Measurements from ENCODE around the gene MS4A6A.
A peak's percentile ranks its signal among the peaks of the same experiment; 100 is the strongest.
"Not testable (repeated sequence)": the region's sequence is repeated elsewhere in the genome, so short reads cannot be mapped to it uniquely, and the experiment has no call there.

MS4A6A gene

GRCh38 chr11:60182541-60183330, at the start of gene MS4A6A:
Gene MS4A6A, minus strand, starts transcription at chr11:60183083. Its CDS starts 1,356 bp downstream, at chr11:60181727.
- DNase-seq, result no peak

- no peak for DNase-seq
Observed at GRCh38 chr11:60230681-60231080, 47.8 kb upstream of the MS4A6A start.

GRCh38 chr11:60222141-60222540, 39.3 kb upstream of the MS4A6A start:
- no peak for DNase-seq

- no peak for DNase-seq
Observed at GRCh38 chr11:60221692-60222091, 38.8 kb upstream of the MS4A6A start.

GRCh38 chr11:60221181-60221580, 38.3 kb upstream of the MS4A6A start:
- DNase-seq, result no peak

GRCh38 chr11:60214386-60214785, 31.5 kb upstream of the MS4A6A start:
- DNase-seq, result no peak

- no peak for DNase-seq
Observed at GRCh38 chr11:60211206-60211605, 28.3 kb upstream of the MS4A6A start.

- DNase-seq, result no peak
Observed at GRCh38 chr11:60209977-60210376, 27.1 kb upstream of the MS4A6A start.

GRCh38 chr11:60208951-60209350, 26.1 kb upstream of the MS4A6A start:
- no peak for DNase-seq

GRCh38 chr11:60208146-60208895, 25.4 kb upstream of the MS4A6A start:
- DNase-seq, result no peak

GRCh38 chr11:60206616-60207015, 23.7 kb upstream of the MS4A6A start:
- peak; percentile 3 for DNase-seq

- no peak for DNase-seq
Observed at GRCh38 chr11:60204922-60205321, 22.0 kb upstream of the MS4A6A start.

GRCh38 chr11:60201334-60201733, 18.5 kb upstream of the MS4A6A start:
- DNase-seq, result not testable (repeated sequence)

- no peak for DNase-seq
Observed at GRCh38 chr11:60197442-60197841, 14.6 kb upstream of the MS4A6A start.

- no peak for DNase-seq
Observed at GRCh38 chr11:60195923-60196368, 13.1 kb upstream of the MS4A6A start.

GRCh38 chr11:60194511-60194910, 11.6 kb upstream of the MS4A6A start:
- DNase-seq, result no peak

GRCh38 chr11:60193687-60194433, 11.0 kb upstream of the MS4A6A start:
- peak; percentile 77 for DNase-seq

- not testable (repeated sequence) for DNase-seq
Observed at GRCh38 chr11:60192564-60192963, 9.7 kb upstream of the MS4A6A start.

GRCh38 chr11:60188481-60188880, 5.6 kb upstream of the MS4A6A start:
- DNase-seq, result not testable (repeated sequence)

- not testable (repeated sequence) for DNase-seq
Observed at GRCh38 chr11:60186128-60186527, 3.2 kb upstream of the MS4A6A start.

- not testable (repeated sequence) for DNase-seq
Observed at GRCh38 chr11:60185512-60185827, 2.6 kb upstream of the MS4A6A start.

- DNase-seq, result no peak
Observed at GRCh38 chr11:60184824-60185511, 2.1 kb upstream of the MS4A6A start.

Data from stimulated activated CD4-positive, alpha-beta T cell treated with anti-CD3 and anti-CD28 coated beads, Interleukin-15, amount 100 ng/mL, for 24 hours (primary cell).